Spleen (tissue), 7 donors: Measurements from ENCODE around the gene PHF24.

Source experiments
- POLR2A ChIP-seq, 3 donors: fragments of 450-650 bp; IDR thresholded peaks; one replicate each; pipeline ENCODE4 v1.5.1; 2017; ENCODE audit warnings: antibody characterized with exemption in 3 of 3, mild to moderate bottlenecking in 1 of 3
- TF ChIP-seq, protein P1 (sequence below), 11 experiments: fragments of 200-600 bp in 7 of 11; fragments of 450-650 bp in 4 of 11; sonication (generic) in 4 of 11; IDR thresholded peaks in 8 of 11; conservative IDR thresholded peaks in 3 of 11; 1 replicate in 7 of 11; 2 replicates in 4 of 11; pipeline versions ENCODE4 v1.4.0 to v1.8.0; 2016 to 2021; ENCODE audit warnings: antibody characterized with exemption in 11 of 11, inconsistent platforms in 4 of 11, mild to moderate bottlenecking in 1 of 11
- donor health status: DM: no; HTN: no; CAD: no; lungs with moderate emphysema.
- donor health status: DM: no; HTN: no; CAD: no.
- donor health status: DM: no; HTN: no; CAD: no.

DNA sequence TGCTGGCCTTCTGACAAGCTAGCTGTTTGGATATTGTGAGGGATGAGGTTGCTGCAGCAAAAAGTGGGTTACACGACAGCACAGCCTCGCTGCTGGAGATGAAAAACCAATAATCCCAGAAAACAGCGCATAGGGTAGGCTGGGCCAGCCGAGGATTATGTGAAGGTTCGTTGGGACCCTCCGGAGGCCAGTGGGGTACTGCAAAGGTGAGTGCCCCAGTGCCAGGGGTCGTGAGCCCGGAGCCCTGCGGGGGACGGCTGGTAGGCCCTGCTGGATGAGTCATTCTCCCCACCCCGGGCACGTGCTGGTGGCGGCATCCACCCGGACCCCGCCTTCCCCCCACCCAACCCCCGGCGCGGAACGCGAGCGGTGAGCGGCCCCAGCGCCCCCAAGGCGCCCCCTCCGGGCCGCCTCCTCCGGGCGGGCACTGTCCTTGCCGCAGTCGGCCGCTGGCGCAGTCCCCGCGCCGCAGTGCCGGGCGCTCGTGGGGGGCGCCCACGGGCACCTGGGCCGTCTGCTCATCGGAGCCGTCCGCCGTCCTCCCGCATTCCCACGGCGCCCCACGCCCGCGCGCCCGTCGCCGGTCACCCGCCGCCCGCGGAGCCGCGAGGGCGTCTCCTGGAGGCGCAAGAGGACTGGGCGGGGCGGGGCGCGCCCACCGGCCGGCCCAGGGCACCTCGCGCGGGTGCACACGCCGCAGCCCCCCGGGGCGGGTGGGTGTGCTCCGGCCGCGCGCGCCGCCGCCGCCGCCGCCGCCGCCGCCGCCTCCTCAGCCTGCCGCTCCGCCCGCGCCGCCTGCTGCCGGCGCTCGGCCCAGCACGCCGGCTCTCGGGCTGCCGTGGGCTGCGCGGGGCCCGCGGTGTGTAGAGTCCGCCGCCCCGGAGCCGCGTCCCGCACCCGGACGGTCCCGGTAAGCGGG is at the start of gene PHF24:
- TF ChIP-seq, protein P1, sequence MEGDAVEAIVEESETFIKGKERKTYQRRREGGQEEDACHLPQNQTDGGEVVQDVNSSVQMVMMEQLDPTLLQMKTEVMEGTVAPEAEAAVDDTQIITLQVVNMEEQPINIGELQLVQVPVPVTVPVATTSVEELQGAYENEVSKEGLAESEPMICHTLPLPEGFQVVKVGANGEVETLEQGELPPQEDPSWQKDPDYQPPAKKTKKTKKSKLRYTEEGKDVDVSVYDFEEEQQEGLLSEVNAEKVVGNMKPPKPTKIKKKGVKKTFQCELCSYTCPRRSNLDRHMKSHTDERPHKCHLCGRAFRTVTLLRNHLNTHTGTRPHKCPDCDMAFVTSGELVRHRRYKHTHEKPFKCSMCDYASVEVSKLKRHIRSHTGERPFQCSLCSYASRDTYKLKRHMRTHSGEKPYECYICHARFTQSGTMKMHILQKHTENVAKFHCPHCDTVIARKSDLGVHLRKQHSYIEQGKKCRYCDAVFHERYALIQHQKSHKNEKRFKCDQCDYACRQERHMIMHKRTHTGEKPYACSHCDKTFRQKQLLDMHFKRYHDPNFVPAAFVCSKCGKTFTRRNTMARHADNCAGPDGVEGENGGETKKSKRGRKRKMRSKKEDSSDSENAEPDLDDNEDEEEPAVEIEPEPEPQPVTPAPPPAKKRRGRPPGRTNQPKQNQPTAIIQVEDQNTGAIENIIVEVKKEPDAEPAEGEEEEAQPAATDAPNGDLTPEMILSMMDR (IDR thresholded peaks at IDR 0.05 in 8 of 11, conservative IDR thresholded peaks at IDR 0.05 in 3 of 11): no peak
- TF ChIP-seq POLR2A (IDR thresholded peaks at IDR 0.05): no peak
